C4-2B (cell line): Measurements from ENCODE around the gene FRK.

Experiments used
- H3K27ac ChIP-seq: fragments of 450-650 bp; 2 replicates; pipeline ENCODE4 v1.5.1; 2017
- CTCF ChIP-seq: fragments of 450-650 bp; conservative IDR thresholded peaks from 2 replicates; pipeline ENCODE4 v1.5.1; 2017; ENCODE audit warnings: mild to moderate bottlenecking
- ZFX ChIP-seq: fragments of 450-650 bp; IDR thresholded peaks from 2 replicates; pipeline ENCODE4 v1.6.1; 2017

The FRK gene

DNA sequence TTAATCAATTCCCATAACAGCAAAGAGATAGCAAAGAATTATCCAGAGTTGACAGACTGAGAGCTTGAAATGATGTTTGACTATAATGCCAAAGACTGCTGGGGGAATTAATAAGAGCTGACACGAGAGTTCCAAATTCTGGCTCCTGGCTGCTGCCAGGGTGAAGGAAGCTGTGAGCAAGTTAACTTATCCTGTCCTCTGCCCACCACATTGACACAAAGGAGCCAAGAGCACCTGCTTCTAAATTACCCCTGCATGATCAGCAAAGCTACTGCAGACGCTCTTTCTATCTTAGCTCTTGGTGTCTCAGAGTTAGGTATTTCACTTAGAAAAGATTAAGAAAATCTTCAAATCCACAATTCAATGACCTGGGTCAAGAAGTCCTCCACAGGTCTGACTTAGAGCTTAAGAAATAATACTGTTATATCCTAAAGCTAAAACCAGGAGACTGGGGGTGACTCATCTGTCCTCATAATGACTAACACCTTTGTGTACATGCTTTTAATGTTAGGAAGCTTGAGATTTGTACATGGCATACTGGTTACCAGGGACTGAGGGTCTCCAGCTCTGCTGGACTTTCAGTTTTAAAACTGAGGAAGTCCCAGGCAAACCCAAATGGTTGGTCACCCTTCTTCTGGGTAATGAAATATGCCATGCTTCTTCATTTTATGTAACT lies 13.2 kb upstream of the FRK start:
- TF ChIP-seq CTCF: no peak
- TF ChIP-seq ZFX: no peak

DNA sequence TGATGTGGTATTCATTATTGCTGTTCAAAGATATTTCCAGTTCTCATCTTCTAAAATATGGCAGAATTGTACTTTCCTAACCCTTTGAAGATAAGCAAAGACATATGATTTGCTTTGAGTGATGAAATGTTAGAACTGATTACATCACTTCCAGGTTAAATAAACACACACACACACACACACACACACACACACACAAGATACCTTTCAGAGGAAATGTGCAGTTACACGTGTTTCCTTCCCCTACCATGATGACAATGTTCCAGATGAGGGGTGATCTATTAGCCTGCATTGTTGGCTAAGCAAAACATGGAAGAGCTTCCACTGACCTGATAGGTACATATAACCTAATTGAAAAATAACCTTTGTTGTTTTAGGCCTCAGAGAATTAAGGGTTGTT lies 11.7 kb upstream of the FRK start:
- TF ChIP-seq CTCF: no peak
- TF ChIP-seq ZFX: no peak
- H3K27ac ChIP-seq: no peak overlapping the region

More for the DNA sequence above, 13.2 kb upstream of the FRK start:
- H3K27ac ChIP-seq: no peak overlapping the region

DNA sequence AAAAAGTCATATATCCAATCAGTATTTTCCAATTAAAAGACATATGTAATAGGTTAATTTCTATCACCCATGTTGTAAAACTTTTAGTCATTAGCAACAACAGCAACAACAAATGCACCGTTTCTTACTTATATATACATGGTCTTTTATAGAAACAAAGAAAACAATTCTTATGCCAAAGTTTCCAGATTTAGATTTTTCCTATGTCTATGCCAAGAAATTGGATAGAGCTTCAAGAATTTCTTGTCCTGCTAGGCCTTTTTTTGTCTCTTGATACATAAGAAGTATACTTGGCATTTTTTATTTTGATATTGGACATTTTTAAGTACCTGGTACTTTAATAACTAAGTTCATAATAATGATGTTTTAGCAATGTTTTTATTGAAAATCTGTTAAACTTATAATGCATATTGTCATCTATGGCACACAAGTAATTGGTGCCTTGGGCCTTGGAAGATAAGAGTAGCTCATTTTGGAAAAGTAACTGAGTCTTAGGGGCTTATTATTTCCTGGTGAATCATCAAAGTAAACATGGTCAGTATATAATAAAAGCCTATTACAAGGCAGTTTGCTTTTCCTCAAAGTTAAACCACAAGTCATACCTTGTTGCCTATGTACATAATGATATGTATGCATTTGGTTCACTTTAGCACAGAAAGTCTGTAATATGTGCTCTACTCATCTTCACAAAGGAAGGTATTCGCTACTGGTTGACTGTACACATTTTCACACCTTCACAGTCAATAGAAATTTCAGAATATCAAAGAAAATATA lies 10.1 kb upstream of the FRK start:
- no peak overlapping the region for H3K27ac ChIP-seq
- no peak for TF ChIP-seq ZFX
- no peak for TF ChIP-seq CTCF

GRCh38 chr6:116070101-116070500 lies 9.4 kb upstream of the FRK start:
- no peak overlapping the region for H3K27ac ChIP-seq
- TF ChIP-seq CTCF (no peak), ZFX (no peak)

- no peak for TF ChIP-seq CTCF
- TF ChIP-seq ZFX: no peak
- no peak overlapping the region for H3K27ac ChIP-seq
Measured at GRCh38 chr6:116066789-116067188, 6.1 kb upstream of the FRK start.

- H3K27ac ChIP-seq: no peak overlapping the region
- no peak for TF ChIP-seq CTCF
- TF ChIP-seq ZFX: no peak
Measured at GRCh38 chr6:116064666-116065065, 4.0 kb upstream of the FRK start.

- TF ChIP-seq ZFX (no peak), CTCF (no peak)
Measured at GRCh38 chr6:116062496-116062895, 1.8 kb upstream of the FRK start.

More at GRCh38 chr6:116062496-116062895, 1.8 kb upstream of the FRK start:
- H3K27ac ChIP-seq: no peak overlapping the region
